Measurements from ENCODE around the gene ZFPM1.
"Not testable (repeated sequence)": the region's sequence is repeated elsewhere in the genome, so short reads cannot be mapped to it uniquely, and the experiment has no call there.

Gene ZFPM1

DNA sequence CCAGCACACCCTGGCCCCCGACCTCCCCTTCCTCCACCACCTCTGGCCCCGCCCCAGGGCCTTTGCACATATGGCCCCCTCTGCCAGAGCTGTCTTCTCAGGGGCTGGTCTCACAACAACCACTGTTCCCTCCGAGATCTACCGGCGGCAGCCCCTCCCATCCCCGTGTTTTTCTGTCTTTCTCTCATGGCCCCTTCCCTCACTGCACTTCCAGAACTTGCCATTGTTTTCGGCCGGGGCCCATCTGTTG lies 30.2 kb downstream of the ZFPM1 start:
- no peak for DNase-seq

DNA sequence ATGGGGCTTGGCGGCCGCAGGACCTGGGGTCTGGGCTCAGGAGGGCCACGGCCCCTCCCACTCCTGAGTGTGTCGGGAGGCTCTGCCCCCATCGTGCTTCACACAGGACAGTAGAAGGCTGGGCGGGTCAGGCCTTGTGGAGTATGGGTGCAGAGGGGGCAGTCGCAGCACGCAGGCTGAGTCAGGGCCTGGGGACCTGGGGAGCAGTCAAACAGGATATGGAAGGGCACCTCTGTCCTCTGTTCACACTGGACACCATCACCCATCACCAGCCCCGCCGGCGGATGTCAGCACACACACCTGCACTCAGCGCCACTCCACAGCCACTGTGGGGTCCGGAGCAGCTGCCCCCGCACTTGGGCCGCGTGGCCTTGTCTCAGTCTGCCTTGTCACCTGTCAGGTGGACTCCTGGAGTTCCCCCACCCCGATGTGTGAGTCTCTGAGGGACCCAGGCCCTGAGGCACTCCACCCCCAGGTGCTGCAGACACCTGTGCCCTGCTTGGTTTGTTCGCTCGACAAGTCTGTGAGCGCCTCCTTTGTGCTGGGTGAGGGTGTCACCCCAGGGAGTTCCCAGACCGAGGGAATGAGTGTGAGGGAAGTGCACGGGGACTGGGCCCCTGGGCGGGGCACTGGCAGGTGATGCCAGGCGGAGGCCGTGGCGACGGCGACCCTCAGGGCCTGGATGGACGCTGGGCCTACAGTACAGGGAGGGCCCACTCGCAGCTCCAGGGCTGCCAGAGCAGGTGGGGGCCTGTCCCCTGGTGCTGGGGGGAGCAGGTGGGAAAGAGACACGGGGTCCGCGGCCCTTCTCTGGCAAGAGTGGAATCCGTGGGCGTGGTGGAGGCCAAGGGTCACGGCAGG lies 31.7 kb downstream of the ZFPM1 start:
- DNase-seq = no peak

DNA sequence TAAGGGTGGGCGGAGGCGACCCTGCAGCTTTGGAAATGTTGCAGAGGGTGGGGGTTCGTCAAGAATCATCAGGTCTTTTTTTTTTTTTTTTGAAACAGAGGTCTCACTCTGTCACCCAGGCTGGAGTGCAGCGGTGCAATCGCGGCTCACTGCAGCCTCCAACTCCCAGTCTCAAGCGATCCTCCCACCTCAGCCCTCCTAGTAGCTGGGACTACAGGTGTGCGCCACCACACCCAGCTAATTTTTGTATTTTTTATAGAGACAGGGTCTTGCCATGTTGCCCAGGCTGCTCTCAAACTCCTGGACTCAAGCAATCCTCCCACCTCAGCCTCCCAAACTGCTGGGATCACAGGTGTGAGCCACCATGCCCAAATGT lies 32.3 kb downstream of the ZFPM1 start:
- not testable (repeated sequence) for DNase-seq

DNA sequence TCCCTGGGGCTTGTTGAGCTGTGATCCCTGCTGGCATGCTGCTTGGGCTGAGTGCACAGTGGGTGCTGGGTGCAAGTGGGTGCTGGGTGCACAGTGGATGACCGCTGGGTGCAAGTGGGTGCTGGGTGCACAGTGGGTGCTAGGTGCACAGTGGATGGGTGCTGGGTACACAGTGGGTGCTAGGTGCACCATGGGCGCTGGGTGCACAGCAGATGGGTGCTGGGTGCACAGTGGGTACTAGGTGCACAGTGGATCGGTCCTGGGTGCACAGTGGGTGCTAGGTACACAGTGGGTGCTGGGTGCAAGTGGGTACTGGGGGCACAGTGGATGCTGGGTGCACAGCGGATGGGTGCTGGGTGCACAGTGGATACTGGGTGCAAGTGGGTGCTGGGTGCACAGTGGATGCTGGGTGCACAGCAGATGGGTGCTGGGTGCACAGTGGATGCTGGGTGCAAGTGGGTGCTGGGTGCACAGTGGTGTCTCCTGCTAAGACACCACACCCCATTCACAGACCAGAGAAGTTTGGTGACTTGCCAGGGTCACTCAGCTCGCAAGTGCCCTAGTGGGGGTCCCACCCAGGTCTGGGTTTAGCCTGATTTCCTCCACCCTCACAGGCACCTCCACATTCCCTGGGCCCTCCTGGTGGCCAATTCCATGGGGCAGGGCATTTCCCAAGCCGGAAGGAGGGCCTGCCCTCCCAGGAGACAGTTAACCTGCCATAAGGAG lies 33.5 kb downstream of the ZFPM1 start:
- DNase-seq = no peak

DNA sequence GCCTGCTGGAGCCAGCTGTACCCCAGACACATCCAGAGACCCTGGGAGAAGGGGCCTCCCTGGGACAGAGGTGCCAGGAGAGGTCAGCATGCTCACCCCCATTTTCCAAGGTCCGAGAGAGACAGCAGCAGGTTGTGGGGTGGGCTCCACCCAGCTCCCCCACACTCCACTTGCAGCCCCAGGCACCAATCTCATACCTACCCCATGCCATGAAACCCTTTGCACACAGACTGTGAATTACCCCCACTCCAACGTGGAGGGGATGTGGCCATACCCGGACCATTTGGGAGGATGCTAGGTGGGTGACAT lies 34.0 kb downstream of the ZFPM1 start:
- no peak for DNase-seq

DNA sequence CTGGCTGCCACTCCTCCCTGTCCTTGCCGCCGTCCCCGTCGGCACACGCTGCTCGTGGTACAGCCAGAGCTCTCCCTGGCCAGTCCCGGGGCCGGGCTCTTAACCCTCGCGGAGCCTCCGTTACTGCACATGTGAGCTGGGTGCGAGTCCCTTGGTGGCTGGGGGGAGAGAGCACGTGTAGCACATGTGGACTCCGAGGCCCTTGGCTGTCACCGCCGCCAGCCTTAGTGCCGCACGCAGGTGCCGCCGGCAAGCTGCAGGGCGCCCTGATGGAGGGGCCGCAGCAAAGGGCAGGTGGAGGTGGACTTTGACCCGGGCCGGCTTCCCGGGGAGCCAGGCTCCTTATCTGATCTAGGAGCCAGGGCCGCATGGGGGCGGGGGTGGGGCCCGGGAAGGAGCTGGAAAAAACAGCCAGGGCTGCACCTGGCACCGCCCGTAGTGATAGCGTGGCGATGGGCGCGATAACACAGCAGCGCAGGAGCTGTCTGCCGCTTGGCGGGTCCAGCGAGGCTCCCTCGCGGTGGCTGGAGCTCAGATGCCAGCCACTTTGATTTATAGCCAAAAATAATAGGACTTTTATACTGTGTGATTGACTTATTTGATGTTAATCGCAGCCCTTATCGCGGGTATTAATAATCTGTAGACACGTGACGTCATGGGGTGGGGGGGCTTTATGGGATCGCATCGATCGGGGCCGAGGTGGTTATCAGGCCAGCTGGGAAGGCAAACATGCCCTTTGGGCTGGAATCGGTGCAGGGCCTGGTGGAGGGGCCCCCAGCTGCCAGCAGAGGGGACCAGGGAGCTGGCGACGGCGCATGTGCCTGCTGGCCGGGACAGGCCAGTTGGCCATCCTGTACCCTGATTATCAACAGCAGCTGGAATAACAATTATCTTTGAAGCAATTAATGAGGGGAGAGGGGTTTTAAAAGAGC lies 35.1 kb downstream of the ZFPM1 start:
- no peak for DNase-seq

DNA sequence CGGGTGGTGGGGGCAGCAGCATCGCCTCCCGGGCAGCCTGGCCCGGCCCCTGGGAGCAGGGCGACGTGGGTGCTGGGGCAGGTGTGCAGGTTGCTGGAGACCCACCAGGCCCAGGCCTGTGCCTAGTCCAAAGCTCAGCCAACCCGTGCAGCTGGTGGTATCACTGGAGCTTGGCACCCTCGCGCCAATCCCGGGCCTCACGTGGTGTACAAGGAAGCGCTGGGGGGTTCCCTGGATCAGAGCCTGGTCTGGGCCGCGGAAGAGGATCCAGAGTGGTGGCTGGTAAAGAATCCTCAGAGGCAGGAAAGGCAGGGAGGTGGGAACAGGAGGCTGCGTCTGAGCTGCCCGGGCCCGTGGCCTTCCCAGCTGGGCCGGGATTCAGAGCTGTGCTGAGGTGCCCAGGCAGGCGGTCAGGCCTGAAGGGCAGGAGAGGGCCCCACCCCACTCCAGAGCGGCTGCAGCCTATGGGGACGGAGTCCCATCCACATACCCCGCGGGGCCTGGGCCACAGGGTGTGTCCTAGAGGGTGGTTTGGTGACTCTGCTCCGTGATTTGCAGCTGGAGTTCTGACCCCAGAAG lies 36.2 kb downstream of the ZFPM1 start:
- no peak for DNase-seq

DNA sequence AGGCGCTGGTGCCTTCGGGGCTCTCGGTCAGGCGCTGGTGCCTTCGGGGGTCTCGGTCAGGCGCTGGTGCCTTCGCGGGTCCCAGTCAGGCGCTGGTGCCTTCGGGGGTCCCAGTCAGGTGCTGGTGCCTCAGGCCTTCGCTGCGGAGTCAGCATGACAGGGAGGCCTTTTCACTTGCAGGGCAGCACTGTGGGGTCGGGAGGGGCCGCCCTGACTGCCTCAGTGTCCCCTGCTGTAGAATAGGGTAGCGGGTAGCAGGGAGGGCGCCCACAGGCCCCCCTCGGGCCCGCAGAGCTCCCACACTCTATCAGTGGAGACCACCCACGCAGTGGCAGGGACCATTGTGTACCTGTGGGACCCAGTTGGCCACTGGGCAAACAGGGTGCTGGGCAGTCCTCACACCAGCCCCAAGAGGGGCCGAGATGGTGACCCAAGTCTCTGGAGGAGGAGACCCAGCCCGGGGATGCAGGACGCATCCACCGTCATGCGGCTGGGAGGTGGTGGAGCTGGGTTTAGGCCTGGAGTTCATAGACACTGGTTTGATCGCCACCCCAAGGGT lies 38.0 kb downstream of the ZFPM1 start:
- no peak for DNase-seq

DNA sequence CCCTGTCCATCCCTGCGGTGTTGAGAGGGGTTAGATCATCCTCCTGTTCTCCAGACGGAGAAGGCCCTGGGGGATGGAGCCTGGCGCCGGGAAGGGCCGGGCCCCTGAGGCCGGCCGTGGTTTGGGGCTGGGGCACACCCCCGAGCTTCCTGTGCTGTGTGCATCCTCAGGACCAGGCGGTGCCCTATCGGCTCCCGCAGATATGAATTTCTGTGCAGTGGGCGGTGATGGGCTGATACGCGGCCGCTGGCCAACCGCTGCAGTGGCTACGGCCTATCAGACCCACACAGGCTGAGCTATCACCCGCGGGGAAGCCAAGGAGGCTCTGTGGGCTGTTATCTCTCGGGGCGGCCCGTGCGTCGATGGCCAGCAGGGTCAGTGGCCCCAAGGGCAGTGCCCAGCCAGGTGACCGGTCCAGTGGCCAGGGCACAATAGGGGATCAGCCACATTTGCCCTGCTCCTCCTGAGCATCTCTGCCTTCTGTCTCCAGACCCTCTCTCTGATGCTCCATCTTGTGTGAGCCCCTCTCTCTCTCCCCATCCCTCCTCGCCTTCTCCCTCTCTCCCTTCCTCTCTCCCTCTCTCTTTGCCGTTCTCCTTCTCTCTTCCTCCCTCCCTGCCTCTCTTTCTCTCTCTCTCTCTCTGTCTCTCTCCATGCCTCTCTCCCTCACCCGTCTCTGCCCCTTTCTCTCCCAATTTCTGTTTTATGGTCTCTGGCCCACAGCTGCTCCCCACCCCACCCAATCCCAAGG lies 38.7 kb downstream of the ZFPM1 start:
- no peak for DNase-seq

DNA sequence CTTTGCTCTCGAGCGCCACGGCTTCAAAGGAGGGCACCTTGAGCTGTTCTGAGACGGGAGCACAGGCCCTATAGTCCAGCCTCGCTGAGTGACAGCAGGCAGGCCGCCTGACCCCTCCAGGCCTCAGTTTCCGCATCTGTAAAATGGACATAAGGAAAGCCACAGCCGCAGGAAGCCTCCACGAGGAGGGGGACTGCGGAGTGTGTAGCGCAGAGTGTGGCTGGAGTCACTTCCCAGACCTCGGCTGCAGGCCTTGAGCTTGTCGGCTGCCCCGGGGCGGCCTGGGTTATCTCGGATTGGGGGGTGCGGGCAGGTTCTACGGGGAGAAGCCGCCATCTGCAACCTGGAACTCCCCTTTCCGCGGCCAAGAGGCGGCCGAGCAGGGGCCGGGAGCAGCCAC lies 40.8 kb downstream of the ZFPM1 start:
- no peak for DNase-seq

DNA sequence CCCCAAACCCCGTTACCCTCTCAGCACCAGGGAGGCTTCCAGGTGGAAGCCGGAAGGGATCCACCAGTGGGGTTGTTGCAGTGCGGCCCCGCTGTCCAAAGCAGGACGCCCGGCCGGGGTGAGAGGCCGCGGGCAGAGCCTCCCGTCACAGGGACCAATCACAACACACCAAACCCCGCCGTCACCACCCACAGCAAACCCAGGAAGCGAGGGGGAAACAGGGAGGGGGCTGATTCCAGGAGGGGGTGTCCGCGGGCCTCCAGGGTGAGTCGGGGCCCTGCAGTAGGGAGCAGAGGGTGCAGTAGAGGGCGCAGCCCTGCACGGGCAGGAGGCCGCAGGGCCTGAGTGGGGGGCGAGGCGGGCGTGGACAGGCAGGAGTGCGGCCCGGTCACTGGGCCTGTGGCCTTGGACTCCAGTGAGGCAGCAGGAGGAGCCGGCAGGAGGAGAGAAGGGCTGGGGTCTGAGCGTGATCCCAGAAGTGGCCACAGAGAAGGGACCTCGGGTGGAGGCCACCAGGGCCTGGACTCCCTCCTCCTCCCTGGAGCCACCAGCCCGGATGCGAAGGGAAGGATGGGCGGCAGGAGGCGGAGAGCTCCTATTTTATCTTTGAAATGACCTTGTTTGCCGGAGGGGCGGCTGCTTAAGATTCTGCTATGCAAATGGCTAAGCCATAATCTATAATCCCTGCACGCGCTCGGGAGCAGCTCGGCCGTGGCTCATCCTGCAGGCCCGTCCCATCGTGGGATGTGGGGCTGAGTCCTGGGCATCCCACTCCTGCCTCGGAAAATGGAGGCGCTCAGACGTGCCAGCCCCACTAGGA lies 41.5 kb downstream of the ZFPM1 start:
- no peak for DNase-seq

DNA sequence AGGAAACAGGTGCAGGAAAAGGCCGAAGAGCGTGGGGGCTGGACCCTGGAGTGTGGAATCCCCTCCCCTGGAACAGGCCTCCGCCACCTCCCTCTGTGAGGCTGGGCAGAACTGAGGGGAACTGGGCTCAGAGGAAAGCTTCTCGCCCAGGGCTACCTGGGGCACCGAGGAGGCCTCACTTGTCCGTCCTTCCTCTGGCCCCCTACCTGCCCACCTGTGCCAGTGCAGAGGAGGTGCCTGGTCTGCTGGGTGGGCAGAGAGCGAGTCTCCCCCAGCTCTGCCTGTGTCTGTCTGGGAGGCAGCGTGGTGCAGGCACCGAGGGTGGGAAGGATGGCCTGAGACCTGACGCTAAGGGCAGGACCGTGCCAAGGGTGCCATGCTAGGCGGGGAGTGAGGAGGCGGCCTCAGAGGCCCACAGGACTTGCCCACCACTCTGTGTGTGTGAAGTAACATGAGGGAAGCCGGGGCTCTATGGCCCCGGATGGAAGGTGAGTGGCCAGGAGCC lies 42.2 kb downstream of the ZFPM1 start:
- no peak for DNase-seq

DNA sequence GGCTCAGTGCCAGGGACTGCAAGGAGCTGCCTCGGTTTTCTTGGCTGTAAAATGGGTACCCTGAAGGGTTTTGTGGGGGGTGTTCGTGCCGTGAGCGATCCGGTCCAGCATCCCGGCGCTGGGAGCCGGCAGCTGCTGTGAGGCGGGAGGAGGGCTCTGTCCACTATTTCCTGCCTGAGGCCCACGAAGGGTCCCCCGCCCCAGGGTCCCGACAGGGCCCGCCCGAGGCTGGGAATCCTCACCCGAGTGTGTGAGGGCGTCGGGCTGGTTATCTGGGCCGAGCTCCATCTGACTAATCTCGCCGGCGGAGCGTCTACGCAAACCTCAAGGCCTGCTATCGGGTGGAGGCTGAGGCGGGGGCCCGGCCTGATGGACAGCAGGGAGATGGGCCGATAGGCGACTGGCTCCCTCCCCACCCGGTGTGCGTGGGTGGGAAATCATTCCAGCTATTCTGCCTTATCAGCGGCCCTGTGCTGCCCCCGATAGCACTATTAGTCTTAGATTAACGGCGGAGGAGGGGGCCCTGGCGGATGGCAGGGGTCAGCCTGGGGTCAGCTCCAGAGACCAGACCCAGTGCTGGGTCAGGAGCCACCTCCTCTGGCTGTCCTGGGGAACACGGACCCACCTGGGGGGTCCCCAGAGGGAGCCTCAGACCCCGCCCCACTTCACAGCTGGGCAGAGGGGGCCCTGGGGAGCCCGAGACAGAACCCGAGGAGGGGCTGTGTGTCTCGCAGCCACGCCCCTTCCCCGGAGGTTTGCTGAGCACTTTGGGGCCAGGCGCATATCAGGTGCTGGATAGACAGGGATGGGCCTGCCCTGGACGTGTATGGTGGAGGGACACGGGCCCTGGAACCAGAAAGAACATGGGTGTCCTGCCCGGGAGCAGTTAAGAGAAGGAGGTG lies 44.7 kb downstream of the ZFPM1 start:
- no peak for DNase-seq

DNA sequence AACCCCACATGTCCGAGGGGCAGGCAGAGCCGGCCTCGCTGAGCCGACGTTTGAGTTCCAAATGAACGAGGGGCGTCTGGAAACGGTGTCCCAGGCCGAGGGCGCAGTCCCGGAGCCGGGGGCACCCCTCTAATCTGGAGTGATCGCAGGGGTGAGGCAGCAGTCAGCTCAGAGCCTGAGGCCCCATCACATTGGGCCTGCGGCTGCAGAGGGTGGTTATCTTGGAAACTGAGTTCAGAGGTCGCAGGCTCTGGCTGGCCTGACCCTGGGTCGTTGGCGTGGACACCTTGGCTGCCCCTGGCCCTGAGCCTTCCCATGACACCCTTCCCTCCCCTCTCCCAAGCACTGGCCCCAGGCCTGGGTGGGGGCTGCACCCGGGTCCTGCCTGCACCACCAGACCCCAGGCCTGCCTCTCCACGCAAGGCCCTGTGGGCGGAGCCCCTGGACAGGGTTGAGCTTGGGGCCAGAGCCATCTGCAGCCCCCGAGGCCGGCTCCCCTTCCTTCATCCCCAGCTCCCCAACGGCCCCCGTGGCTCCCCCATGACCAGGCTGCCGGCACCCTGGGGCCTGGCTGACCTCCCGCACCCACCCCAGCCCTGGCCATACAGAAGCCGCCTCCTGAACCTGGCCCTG lies 45.6 kb downstream of the ZFPM1 start:
- DNase-seq = no peak

DNA sequence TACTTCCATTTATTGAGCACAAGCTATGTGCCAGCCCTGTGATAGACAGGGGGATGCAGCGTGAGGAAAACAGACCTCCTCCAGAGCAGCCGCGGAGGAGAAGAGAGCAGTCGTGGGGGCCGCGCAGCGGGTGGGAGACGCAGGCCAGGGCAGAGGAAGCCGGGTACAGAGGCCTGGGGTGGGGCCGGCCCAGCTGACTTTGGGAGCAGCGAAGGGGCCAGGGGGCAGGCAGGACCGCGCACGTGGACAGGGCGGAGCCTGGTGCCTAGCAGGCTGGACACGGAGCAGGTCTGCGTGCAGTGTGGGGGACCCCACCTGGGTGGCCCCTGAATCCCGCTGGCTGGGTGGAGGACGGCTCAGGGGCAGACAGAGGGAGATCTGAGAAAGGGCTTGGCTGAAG lies 46.2 kb downstream of the ZFPM1 start:
- no peak for DNase-seq

DNA sequence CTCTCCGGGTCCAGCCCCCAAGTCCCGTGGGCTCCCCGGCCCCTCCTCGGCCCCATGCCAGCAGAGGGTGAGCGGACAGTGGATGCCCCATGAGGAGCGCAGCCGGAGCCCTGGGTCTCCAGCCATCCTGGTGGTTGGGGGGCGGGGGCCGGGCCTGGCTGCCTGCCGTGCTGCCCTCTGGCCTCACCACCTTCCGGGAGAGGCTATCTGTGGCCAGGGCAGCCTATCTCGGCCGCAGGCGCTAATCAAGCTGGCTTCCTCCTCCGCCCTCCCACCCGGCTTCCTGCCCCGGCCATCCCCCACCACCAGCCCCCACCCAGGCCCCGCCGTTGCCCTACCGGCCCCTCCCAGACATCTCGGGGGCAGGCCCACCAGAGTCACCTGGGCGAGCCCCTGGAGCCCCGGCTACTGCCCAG lies 46.8 kb downstream of the ZFPM1 start:
- no peak for DNase-seq

DNA sequence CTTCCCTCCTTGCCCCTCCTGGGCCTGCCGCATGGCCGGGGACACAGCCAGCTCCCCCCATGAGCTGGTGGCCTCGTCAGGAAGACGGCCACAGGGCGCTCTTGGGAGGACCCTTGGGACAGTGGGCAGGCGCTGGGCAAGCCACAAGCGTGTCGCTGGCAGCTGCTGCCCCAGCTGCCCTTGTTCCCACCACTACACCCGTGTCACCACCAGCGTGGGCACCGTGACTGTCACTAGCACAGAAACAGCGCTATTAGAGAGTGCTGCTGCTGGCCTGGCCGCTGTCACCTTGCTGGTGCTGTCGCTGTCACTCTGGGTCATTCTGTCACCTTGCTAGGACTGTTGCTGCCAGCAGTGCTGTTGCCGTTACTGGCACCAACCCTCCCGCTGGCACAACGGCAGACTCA lies 47.2 kb downstream of the ZFPM1 start:
- no peak for DNase-seq

DNA sequence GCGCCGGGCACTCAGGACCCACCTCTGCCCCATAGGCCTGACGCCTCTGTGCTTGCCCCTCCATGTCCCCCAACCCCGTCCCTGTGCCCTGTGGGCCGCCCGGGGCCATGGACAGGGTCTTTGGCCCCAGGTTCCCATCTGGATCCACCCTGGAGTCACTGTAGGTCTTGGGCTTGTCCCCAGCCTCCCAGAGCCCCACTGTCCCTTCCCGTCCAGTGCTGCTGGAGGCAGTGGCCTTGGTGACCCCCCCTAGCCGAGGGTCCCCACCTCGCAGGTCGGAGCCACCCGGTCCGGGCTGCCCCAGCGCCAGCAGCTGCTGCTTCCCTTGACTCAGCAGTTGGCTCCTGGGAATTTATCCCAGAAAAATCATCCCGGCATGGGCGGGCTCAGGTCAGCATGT lies 49.3 kb downstream of the ZFPM1 start:
- no peak for DNase-seq

DNA sequence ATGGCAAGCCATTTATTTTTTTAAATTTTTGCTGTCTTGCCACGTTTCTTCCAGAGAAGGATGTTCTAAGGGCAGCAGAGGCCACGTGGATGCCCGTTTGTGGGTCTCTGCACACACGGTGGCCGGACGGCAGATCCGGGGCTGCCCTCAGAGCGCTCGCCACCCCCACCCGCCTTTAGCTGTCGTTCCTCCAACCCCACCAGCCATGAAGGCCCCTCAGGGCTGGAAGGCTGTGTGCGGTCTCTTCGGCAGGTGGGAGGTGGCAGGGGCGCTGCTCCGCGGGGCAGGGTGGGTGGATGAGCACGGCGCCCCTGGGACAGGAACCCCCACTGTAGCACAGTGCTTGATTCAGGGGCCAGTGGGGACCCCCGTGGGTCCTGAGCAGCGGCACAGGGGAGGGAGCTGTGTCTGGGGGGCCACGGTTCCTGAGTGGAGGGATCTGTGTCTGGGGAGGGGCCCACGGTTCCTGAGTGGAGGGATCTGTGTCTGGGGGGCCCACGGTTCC lies 49.7 kb downstream of the ZFPM1 start:
- no peak for DNase-seq

DNA sequence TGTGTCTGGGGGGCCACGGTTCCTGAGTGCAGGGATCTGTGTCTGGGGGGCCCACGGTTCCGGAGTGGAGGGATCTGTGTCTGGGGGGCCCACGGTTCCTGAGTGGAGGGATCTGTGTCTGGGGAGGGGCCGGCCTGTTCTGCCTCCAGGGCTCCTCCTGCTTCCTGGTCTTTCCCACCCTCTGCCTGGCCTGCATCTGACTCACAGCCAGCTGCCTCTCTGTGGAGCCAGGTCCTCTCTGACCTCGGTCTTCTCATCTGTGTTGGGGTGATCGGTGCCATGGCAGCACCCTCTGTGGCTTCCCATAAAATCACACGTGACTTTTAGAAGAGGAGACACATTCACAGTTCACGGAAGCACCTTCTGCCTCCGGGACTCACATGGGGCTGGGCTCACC lies 50.3 kb downstream of the ZFPM1 start:
- DNase-seq = no peak
